Measurements from ENCODE around the gene EGLN2.
"Not testable (repeated sequence)": the region's sequence is repeated elsewhere in the genome, so short reads cannot be mapped to it uniquely, and the experiment has no call there.

Gene EGLN2

DNA sequence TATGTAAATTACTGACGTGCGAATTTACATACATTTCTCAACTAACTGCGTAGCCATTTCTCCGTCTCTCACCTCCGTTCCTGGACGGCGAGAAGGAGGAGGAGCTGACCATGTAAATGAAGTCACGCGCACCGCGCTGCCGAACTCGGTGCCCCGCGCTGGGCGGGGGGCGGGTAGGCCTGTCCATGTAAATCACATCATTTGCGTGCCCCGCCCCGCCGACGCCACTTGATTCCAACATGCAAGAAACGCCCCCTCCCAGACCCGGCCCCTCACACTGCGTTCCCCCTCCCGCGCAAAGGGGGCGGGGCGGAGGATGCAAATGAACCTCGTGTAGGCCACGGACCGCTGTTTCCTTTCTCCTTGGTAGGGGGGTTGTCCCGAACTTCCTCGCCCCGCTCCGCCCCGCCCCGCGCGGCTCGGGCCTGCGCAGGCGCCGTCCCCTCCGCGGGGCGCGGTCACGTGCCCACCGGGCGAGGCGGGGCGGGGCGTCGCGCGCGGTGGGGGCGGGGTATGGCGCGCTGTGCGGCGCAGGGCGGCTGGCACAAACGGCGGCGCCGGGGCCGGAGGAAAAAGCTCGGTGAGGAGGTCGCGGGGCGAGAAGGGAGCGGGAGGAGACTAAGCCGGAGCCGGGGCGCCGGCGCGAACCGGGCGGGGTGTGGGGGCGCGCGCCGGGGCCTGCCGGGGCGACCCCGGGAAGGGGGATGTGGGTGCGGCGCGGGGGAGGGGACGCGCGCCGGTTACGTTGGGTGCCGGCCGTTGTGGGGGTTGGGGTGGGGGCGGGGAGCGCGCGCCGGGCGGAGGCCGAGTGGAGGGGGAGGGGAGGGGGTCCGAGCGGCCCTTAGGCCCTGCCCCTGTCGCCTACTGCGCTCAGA, at the start of gene EGLN2:
Gene EGLN2, plus strand, starts transcription at position 509 of the 875 bp plus-strand sequence. CDS start 1,382 bp downstream, outside the sequence.
- DNase-seq (ENCODE audit: extremely low read depth in 1 of 2, low read depth in 1 of 2): peak; percentile 100

DNA sequence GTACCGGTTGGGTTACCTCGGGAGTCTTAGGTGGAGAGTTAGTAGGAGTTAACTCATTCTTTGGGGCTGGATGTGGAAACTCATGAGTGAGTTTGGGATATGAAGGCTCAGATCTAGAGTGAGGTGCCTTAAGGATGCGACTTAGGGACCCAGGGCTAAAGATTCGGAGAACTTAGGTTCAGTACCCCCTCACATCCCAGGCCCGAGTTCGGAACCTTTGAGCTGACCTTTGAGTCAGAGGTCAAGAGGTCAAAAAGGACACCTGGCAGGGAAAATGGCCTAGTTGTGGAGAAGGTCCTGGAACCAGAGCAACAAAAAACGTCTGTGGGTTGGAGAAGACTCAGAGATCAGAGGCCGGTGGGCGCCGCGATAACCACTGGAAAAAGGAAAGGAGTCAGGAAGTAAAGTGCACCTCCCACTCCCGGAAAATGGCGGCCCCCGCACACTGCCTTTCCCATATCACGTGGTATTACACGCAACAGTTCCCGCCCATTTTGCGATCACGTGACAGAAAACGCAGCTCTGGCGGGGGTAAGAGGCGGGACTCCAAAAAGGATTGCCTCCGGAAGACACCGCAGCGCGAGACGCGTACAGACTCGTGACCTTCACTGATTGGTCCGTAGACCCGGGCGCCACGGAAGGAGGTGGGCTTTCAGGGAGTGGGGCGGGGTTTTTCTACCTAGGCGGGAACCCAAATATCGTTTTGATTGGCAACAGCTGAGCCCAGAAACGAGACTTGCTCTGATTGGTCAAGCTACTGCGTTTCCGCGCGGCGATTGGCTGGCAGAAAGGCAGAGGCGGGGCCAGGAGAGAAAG, 48.7 kb upstream of the EGLN2 start, which contains the start of gene ACTMAP:
Gene ACTMAP, minus strand, starts transcription at position 420 of the 816 bp plus-strand sequence. CDS start 674 bp downstream, outside the sequence.
- DNase-seq (ENCODE audit: extremely low read depth in 1 of 2, low read depth in 1 of 2): peak; percentile 97 to 100

DNA sequence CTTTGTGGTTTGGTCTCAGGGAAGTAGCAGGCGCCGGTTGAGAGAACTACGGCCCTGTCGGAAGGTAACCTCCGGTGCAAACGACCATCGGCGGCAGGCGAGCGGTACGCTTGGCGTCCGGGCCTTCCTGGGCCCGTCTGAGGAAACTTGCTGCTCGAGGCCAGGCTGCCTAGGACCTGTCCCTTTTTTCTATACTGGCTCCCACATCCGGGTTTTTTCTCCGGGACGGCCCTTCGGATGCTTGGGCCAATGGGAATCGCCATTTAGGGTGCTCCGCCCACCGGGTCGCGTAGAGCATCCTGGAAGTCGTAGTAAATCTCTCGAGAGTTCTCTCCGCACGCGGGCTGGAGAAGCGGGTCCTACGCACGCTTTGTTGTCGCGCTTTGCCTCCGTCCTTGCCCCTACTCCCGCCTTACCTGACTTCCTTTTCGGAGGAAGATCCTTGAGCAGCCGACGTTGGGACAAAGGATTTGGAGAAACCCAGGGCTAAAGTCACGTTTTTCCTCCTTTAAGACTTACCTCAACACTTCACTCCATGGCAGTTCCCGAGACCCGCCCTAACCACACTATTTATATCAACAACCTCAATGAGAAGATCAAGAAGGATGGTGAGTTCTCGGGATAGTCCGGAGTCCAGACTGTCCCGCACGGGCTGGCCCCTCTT, 48.0 kb upstream of the EGLN2 start, which contains the start of gene SNRPA:
Gene SNRPA, plus strand, starts transcription at position 330 of the 664 bp plus-strand sequence. Its CDS starts 206 bp downstream, at position 536.
- peak; percentile 89 for DNase-seq (ENCODE audit: extremely low read depth in 1 of 2, low read depth in 1 of 2)

DNA sequence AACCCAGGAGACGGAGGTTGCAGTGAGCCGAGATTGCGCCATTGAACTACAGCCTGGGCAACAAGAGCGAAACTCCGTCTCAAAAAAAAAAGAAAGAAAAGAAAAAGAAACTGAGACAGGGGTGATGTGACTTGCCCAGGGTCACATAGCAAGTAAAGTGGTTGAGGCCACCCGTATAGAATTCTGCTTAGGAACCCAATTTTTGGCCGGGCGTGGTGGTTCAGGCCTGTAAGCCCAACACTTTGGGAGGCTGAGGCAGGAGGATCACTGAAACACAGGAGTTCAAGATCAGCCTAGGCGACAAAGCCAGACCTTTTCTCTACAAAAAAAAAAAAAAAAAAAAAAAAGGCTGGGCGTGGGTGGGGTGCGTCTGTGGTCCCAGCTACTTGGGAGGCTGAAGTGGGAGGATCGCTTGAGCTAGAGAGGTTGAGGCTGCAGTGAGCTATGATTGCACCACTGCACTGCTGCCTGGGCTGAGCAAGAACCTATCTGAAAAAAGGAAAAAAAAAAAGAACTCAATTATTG, 46.7 kb upstream of the EGLN2 start:
- DNase-seq (ENCODE audit: extremely low read depth in 1 of 2, low read depth in 1 of 2): no peak

DNA sequence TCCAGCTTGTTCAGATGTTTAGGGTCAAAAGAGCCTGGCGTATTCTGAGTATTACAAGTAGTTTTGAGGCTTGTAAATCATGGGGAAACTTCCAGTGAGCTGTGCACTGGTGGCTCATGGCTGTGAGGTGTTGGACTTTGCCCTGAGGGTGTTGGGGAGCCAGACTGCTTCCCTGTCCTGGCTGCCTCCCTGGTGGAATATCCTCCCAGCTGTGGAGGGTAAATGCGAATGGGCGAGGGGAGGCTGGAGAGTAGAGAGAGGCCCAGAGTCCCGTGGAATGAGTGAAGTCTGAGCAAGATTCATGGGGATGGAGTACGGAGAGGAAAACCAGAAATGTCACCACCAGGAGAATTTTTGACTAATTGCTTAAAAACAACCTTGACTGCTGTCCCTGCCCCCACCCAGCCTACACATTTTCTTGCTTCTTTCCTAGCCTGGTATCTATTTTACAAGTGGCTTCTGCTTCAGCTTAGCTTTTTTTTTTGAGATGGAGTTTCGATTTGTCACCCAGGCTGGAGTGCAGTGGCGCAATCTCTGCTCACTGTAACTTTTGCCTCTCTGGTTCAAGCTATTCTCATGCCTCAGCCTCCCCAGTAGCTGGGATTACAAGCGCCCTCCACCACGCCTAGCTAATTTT, 44.3 kb upstream of the EGLN2 start:
- DNase-seq (ENCODE audit: extremely low read depth in 1 of 2, low read depth in 1 of 2): no peak

DNA sequence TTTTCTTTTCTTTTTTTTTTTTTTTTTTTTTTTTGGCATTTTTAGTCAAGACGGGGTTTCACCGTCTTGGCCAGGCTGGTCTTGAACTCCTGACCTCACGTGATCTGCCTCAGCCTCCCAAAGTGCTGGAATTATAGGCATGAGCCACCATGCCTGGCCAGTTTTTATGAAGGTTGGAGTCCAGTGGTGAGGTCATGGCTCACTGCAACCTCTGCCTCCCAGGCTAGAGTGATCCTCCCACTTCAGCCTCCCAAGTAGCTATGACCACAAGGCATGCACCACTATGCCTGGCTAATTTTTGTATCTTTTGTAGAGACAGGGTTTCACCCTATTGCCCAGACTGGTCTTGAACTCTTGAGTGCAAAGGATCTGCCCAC, 43.8 kb upstream of the EGLN2 start:
- DNase-seq (ENCODE audit: extremely low read depth in 1 of 2, low read depth in 1 of 2): no peak

DNA sequence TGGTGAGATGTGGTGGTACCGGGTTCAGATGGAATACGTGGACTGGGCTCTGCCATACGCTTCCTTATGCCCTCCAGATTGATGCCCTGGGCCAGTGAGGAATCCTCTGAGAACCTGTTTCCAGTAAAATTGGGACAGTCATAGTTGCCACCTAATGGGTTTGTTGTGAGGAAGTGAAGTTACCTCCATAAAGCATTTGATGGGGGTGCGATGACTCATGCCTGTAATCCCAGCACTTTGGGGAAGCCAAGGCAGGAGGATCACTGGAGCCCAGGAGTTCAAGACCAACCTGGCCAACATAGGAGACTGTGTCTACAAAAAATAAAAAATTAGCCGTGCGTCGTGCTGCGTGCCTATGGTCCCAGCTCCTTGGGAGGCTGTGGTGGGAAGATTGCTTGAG, 43.2 kb upstream of the EGLN2 start:
- DNase-seq (ENCODE audit: extremely low read depth in 1 of 2, low read depth in 1 of 2): no peak

DNA sequence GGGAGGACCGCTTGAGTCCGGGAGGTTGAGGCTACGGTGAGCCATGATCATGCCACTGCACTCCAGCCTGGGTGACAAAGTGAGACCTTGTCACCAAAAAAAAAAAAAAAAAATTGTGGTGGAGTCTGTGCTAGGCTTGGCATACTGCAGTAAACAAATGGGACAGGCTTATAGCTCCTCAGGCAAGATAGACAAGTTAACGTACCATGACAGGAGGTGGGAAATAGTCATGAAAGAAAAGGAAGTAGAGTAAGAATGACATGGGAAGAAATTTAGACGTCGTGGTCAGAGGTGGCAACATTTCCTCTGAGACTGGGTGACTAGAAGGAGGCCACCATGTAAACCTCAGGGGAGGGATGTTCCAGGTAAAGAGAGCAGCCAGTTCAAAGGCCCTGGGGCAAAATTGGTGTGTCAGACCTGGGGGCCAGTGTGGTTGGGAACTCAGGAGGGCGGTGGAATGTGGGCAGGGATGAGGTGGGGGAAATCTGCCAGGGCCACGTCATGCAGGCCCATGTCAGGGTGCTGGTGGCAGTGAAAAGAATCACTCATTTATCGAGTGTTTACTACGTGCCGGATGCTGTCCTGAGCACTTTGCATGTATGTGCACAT, 42.4 kb upstream of the EGLN2 start:
- no peak for DNase-seq (ENCODE audit: extremely low read depth in 1 of 2, low read depth in 1 of 2)

DNA sequence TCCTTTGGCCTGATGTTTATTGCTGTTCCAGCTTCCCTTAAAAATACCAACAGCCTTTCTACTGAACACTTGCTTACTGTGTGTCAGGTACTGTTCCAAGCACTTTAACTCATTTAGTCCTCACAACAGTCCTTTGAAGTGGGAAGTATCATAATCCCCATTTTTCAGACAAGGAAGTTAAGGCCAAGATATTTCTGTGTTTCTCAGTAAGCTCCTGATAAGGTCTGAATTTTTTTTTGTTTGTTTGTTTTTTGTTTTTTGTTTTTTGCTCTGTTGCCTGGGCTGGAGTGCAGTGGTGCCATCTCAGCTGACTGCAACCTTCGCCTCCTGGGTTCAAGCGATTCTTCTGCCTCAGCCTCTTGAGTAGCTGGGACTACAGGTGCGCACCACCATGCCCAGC, 40.5 kb upstream of the EGLN2 start:
- DNase-seq (ENCODE audit: extremely low read depth in 1 of 2, low read depth in 1 of 2): no peak

DNA sequence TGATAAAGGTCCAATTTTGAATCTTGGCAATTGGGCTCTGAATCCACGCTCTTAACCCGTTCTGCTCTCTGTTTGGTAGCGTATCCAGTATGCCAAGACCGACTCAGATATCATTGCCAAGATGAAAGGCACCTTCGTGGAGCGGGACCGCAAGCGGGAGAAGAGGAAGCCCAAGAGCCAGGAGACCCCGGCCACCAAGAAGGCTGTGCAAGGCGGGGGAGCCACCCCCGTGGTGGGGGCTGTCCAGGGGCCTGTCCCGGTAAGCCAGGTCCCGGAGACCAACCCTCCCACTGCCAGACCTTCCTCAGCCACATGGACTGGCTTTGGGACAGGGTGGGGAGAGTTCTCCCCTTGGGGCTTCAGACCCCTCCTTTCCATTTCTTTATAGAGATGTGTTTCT, 39.6 kb upstream of the EGLN2 start:
- no peak for DNase-seq (ENCODE audit: extremely low read depth in 1 of 2, low read depth in 1 of 2)

DNA sequence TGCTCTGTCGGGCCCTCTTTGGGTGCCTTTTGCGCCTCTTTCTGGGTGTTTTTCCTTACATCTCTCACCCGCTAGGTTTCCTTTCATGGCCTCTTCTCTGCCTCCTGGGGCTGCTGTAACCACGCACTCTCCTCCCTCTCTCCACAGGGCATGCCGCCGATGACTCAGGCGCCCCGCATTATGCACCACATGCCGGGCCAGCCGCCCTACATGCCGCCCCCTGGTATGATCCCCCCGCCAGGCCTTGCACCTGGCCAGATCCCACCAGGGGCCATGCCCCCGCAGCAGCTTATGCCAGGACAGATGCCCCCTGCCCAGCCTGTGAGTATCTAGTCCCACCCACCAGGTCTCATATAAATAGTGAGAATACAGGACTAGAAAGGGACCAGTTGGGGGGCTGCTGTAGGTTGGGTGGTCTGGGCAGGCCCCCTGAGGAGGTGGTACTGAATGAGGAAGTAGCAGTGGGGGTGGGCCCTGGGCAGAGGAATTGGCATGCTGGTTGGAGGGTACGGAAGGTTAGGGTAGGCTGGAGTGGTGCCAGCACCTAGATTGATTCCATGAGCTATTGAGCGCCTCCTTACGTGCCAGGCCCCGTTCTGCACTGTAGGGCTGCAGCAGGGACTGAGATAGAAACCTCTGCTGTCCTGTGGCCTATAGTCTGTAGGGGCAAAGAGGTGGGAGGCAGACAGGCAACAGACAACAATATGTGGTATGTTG, 36.1 kb upstream of the EGLN2 start:
- no peak for DNase-seq (ENCODE audit: extremely low read depth in 1 of 2, low read depth in 1 of 2)

DNA sequence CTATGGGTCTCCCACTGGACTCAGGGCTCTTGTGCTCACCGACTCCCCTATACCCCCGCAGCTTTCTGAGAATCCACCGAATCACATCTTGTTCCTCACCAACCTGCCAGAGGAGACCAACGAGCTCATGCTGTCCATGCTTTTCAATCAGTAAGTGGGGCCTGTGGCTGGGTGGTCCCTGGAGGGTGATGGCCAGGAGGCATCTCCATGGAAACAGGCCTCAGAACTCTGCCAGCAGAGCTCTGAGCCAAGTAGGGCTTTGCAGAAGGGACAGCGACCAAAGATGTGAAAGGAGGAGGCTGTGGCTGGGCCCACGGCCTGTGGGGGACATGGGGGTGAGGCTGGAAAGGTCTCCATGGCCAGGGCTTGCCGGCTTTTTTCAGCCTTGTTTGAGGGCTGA, 35.5 kb upstream of the EGLN2 start:
- no peak for DNase-seq (ENCODE audit: extremely low read depth in 1 of 2, low read depth in 1 of 2)

DNA sequence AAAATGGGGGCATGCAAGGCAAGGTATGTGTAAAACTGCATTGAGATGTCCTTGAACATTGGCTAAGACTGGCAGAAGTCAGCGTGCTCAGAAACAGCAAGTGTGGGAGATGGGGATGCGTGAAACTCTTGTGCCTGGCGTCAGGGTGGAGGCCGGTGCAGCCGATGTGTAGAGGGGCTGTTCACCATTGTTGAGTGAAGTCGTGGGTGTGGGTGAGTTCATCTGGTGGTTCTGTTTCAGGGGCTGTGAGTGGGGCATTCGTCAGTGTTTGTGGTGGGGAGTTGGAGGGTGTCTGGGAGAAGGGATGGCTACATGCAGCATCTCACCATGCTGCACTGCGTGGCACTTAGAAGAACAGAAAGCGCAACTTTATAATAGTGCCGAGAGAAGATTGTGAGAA, 35.0 kb upstream of the EGLN2 start:
- no peak for DNase-seq (ENCODE audit: extremely low read depth in 1 of 2, low read depth in 1 of 2)

DNA sequence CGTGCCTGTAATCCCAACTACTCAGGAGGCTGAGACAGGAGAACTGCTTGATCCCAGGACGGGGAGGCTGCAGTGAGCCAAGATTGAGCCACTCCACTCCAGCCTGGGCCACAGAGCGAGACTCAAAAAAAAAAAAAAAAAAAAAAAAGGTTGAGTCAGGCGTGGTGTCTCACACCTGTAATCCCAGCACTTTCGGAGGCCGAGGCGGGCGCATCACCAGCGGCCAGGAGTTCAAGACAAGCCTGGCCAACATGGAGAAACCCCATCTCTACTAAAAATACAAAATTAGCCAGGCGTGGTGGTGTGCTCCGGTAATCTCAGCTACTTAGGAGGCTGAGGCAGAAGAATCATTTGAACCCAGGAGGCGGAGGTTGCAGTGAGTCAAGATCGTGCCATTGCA, 32.6 kb upstream of the EGLN2 start:
- DNase-seq (ENCODE audit: extremely low read depth in 1 of 2, low read depth in 1 of 2): not testable (repeated sequence)

DNA sequence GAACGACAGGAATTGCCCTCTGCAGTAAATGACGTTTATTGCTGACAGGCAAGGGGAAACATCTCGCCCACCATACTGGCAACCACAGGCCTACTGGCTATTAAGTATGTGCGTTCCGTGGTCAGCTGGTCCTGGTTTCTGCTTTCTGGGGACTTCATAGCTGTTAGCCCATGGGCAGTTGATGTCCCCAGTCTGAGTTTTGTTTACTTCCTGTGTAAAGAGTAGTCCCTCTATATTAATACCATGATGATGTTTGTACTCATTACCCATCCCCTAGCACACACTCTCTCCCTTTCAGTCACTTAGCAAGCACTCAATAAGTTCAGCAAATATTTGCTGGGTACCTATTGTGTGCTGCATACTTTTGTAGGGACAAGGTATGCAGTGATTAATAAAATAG, 30.1 kb upstream of the EGLN2 start:
- no peak for DNase-seq (ENCODE audit: extremely low read depth in 1 of 2, low read depth in 1 of 2)

DNA sequence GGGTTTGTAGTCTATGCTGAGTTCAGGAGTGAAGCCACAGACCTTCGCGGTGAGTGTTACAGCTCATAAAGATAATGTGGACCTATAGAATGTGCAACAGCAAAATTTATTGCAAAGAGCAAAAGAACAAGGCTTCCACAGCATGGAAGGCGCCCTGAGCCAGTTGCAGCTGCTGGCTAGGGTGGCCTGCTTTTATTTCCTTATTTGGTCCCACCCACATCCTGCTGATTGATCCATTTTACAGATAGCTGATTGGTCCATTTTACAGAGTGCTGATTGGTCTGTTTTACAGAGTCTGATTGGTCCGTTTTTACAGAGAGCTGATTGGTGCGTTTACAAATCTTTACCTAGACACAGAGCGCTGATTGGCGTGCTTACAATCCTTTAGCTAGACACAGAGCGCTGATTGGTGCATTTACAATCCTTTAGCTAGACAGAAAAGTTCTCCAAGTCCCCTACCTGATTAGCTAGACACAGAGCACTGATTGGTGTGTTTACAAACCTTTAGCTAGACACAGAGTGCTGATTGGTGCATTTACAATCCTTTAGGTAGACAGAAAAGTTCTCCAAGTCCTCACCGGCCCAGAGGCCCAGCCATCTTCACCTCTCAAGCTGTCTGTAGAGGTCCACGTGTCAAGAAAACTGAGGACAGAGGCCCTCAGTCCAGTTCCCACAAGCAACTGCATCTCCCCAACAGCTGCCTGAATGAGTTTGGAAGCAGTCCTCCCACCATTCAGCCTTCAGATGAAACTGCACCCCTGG, 27.7 kb upstream of the EGLN2 start:
- not testable (repeated sequence) for DNase-seq (ENCODE audit: extremely low read depth in 1 of 2, low read depth in 1 of 2)

DNA sequence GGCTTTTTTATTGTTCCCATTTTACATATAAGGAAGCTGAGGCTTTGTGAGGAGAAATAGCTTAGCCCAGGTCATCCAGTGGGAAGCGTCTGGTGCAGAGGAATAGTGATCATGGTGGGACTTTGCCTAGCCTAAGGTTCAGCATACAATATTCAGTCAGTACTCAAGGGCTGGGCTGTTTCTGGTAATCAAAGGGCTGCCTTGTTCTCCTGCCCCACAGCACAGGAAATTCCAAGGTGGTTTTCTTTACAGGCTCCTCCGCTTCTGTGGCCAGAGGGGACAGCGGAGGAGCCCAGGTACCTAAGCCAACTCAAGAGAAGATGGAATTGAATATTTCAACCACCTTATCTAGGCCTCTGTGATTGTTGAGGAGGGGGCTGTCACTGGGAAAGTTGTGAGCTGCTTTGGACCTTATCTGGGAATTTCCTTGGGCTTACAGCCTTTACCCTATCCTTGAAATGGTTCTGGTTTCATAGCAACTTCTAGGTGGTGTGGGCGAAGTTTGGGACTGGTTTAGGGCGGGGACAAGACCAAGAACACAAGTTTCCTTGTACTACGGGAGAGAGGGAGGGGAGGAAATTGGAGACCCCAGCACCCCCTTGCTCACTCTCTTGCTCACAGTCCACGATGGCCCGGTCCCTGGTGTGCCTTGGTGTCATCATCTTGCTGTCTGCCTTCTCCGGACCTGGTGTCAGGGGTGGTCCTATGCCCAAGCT, 23.9 kb upstream of the EGLN2 start, which contains the start of gene MIA:
Gene MIA, plus strand, starts transcription at position 606 of the 716 bp plus-strand sequence. Its CDS starts 22 bp downstream, at position 628.
- no peak for DNase-seq (ENCODE audit: extremely low read depth in 1 of 2, low read depth in 1 of 2)

DNA sequence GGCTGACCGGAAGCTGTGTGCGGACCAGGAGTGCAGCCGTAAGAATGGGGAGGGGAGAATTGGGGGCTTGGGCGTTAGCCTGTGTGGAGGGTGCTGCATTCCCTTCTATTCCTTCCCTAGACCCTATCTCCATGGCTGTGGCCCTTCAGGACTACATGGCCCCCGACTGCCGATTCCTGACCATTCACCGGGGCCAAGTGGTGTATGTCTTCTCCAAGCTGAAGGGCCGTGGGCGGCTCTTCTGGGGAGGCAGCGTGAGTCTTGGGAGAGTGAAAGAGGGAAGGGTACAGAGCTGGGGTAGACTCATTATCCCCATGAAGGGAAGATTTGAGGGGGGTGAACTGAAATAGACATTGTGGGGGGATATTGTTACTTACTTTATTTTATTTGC, 23.4 kb upstream of the EGLN2 start:
- DNase-seq (ENCODE audit: extremely low read depth in 1 of 2, low read depth in 1 of 2): no peak
